HG03045 (cell line): ENCODE measurements around the gene PROK1.

Source experiments
- ATAC-seq: cut with Tn5 transposase; IDR thresholded peaks from one replicate; pipeline ENCODE4 v1.9.1; 2021; ENCODE audit warnings: mild to moderate bottlenecking, moderate library complexity; ENCODE audit not compliant: unreplicated experiment

The PROK1 gene

DNA sequence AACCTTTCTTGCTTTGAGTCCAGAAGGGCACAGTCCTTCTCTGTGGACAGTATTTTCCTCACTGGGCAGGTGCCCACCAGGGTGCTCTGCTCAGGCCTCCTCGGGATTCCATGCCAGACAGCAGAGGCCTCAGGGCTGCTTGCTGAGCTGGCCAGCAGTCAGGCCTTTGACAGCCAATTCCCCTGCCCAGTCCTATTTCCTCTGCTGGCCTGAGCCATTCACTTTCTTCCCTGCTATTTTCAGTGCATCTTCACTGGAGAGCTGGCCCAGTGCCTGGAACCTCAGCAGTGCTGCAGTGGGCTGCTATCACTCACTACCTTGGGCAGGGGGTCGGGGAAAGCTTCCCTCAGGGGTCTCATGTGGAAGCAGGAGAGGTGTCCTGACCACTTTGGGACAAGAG is 34.8 kb downstream of the PROK1 start:
- no peak for ATAC-seq

- no peak for ATAC-seq
Observed at GRCh38 chr1:110487726-110488125, 36.8 kb downstream of the PROK1 start.

GRCh38 chr1:110488161-110488560 is 37.2 kb downstream of the PROK1 start:
- ATAC-seq, result no peak

DNA sequence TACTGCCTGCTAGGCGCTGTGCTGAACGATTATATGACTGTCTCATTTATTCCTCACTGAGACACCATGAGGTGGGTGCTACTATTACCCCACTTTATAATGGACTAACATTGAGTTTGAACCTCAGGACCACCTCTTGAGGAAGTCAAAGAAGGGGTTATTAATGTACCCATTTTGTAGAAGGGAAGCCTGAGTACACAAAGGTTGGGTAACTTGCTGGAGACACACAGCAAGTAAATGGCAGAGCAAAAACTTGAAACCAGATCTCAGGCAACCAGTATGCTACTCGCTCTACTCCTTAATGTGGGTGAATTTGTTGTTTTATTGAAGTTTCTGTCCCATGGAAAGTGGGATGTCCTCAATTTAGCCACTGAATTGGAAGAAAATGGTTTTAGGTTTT is 37.9 kb downstream of the PROK1 start:
- no peak for ATAC-seq

DNA sequence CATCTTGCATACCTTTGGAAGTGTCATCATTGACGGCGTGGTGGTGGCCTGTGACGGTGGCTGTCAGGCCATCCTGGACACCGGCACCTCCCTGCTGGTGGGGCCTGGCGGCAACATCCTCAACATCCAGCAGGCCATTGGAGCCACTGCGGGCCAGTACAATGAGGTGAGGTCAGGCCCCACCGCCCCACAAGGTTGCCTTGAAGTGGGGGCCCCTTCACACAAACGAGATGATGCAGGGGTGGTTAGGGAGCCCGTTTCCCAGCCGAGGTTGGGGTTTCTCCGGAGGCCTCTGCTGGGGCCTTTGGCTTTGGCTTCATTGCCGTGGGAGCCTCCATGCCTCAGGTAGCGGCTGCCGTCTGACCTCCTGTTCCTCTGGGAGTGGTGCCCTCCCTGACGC is 38.5 kb downstream of the PROK1 start:
- ATAC-seq, result no peak

GRCh38 chr1:110489973-110490542 is 39.1 kb downstream of the PROK1 start:
- ATAC-seq, result no peak

DNA sequence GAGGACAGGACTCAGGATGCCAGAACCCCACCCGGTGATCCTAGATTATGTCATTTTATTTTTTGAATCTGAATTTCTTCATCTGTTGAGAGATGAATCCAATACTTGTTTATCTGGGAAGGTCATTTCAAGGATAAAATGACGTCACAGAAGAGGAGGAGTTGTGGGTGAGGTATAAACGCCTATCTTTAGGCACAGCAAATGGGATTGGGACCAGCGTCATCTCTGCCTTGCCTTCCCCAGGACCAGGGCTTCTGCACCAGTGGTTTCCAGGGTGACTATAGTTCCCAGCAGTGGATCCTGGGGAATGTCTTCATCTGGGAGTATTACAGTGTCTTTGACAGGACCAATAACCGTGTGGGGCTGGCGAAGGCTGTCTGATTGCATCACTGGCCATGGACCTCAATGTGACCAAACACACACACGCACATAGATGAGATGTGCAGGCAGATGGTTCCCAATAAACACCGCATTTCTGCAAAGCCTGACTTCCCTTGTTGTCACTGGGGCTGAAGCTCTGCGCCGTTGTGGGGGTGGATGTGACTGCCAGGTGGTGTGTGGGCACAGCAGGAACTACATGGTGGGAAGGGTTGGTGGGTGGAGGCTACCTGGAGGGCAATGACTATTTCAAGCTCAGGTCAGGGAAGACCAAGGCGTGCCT is 40.0 kb downstream of the PROK1 start:
- ATAC-seq, result no peak

DNA sequence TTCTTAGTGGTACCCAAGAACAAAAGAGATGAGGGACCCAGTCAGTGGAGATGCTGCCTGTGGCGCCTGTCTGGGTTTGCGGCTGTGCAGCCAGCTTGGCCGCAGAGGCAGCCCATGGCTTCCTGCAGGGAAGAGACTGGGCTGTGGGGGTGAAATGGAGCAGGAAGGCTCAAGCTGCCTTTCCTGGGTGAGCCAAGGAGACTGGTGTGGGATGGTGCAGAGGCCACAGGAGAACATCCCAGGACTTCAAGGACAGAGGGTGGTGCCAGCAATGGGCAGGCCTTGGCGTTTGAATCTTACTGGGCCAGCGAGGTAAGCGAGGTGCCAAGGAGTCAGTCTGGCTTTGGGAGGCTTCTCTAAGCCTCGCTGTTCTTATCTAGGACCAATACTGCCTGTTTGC is 41.6 kb downstream of the PROK1 start:
- ATAC-seq, result no peak

GRCh38 chr1:110493059-110493699 is 42.2 kb downstream of the PROK1 start:
- no peak for ATAC-seq

GRCh38 chr1:110494036-110494435 is 43.1 kb downstream of the PROK1 start:
- no peak for ATAC-seq

DNA sequence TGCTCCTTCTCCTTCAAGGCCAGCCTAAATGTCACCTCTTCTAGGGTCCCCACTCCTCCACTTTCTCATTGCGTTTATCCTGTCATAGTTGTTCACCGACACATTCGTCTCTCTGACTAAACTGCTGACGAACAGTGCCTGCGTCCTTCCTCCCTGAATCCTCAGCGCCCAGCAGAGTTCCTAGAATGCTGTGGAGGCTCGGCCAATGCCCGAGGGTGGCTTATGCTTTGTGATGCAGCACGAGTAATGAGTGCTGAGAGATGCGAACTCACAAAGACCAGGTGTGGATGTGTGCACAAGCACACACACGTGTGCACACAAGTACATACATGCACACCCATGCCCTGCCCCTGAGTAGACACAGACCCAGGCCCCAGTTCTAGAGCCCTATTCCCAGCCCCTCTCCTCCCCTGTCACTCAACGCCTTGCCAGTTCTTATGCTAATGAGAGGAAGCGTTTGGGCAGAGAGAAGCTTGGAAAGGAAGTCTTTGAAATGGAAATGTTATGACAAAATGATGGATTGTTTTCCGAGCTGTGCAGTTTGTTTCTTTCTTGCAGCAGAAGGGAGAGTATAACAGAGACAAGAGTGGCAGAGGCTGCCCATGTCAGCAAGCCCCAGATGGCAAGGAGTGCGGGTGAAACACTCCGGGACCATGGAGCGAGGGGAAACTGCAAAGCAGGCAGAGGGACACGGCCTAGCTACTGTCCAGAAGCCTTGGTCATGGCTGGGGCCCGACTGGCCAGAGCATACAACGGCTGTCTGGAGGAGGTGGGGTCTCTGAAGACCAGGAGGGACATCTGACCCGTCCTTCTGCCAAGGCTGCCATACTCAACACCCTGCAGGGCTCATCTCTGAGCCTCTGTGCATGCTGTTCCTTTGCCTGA is 43.8 kb downstream of the PROK1 start:
- ATAC-seq, result no peak

GRCh38 chr1:110495926-110496600 is 45.1 kb downstream of the PROK1 start:
- no peak for ATAC-seq

DNA sequence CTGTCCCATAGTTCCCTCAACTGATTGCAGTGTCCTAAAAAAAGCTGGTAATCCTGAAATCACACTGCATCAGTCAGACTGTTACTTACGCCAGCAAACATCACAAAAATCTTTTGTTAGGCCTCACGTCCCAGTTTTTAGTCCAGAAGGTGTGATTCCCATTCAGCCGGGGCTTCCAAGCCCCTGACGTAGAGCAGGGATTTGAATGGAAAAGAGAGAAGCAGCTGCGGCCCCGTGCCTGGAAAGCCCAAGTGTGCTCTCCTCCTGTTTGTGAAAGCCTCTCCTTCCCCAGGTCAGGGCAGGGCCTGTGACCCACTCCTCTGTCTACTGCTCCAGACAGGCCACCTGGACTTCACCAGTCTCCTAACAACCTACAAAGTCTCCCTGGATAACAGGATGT is 47.3 kb downstream of the PROK1 start:
- no peak for ATAC-seq

- no peak for ATAC-seq
Observed at GRCh38 chr1:110501488-110502132, 50.7 kb downstream of the PROK1 start.

DNA sequence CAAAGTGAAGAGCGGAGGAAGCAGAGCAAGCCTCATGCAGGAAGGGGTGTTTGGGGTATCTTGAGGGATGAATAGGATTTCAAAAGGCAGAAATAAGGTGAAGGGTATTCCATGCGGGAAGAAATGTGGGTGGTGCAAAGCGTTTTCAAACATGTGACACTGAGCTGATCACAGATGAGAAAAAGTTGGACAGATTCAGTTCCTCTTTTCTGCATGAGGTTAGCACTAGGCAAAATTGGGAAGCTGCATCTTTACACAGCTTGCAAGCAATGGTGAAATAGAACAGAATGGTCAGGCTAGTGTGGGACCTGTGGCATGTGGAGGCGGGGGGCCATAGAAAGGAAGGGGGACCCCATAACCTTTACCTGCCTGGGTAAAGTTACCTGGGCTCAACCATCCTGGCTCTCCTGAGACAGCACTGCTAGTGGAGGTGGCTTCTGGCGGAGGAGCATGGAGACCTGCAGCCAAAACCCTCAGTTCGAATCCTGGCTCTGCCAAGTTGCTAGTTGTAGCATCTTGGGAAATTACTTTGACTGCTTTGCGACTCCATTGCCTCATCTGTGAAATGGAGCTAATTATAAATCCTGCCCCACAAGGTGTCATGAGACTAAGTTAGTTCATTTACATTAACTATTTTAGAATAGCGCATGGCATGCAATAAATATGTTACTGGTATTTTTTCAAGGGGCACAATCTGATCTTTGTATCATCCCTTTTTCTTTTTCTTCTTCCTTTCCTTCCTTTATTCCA is 51.6 kb downstream of the PROK1 start:
- ATAC-seq, result no peak

- ATAC-seq, result no peak
Observed at GRCh38 chr1:110503471-110503870, 52.5 kb downstream of the PROK1 start.

DNA sequence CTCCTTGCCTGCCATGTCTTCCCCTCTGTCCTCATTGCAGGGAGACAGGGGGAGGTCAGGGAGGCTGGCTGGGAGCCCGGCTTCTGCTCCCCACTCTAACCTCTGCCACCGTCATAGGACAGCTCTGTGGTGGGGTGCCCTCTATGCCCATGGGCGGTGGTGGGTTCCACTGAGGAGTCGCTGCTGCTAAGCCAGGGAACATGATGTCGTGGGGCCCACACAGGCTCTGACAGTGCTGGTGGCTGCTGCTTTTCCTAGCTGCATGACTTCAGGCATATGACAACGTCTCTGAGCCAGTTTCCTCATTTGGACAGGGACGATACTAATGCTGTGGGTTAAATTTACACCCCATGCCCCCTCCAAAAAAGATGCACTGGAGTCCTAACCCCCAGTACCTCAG is 53.3 kb downstream of the PROK1 start:
- no peak for ATAC-seq

- no peak for ATAC-seq
Observed at GRCh38 chr1:110505596-110505995, 54.6 kb downstream of the PROK1 start.

DNA sequence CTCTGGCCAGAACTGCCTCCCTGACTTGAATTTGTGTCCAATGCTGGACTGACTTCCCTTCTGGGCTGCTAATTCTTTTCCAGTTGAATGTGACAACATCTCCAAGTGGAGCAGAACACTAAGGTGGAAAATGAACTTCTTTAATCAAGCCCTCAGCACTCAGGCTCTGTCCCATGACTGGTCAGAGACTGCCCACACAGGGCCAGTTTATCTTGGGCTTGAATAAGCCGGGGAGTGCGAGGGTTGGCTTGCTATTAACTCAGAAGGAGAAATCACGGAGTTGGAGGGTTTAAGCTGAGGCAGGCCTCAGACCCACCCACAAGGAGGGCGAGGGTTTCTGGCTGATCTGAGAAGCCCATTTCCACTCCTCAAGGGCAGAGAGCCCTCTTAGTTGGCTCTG is 55.6 kb downstream of the PROK1 start:
- ATAC-seq, result no peak
